Motor neuron (in vitro differentiated cells): ENCODE measurements around the gene EXOC4. TPM values are rescaled to one million over a fixed set of nuclear protein-coding genes. Genes with fewer than 3 reads are reported as not detected.

Source experiments
- ATAC-seq, 8 experiments: fragments of 200-7000 bp; cut with Tn5 transposase; replicated peaks in 6 of 8; 2 replicates each; pipeline ENCODE4 v1.8.0; 2021; ENCODE audit warnings: mild to moderate bottlenecking in 8 of 8, moderate library complexity in 8 of 8
- H3K27ac ChIP-seq, 2 donors: fragments of 250-450 bp; sonication (Bioruptor Pico); 2 replicates each; pipeline ENCODE4 v1.9.0; 2021; ENCODE audit warnings: antibody characterized with exemption in 2 of 2, mild to moderate bottlenecking in 2 of 2, moderate library complexity in 1 of 2
- H3K4me1 ChIP-seq, 2 donors: fragments of 250-450 bp; sonication (Bioruptor Pico); replicated peaks in 1 of 2; 2 replicates each; pipeline ENCODE4 v1.6.1; 2021; ENCODE audit warnings: antibody characterized with exemption in 2 of 2, mild to moderate bottlenecking in 2 of 2, moderate library complexity in 1 of 2
- H3K4me3 ChIP-seq, 5 donors: fragments of 250-450 bp; sonication (Bioruptor Pico); 2 replicates each; pipeline ENCODE4 v1.9.0; 2021; ENCODE audit warnings: antibody characterized with exemption in 5 of 5, mild to moderate bottlenecking in 5 of 5, moderate library complexity in 4 of 5
- WGBS, 10 experiments: fragments of 450-650 bp; shearing (Covaris generic); methylation state at CpG; one replicate each; pipeline ENCODE4 v1.0.0; 2022; 5-methylcytosine and 5-hydroxymethylcytosine counted together
- in situ Hi-C, 9 experiments: fragments of 400-800 bp; cut with MboI; loops; one replicate each; pipeline ENCODE4 v1.15.0; 2021; ENCODE audit warnings: low sequenced_read_pairs in 9 of 9, low pct_unique_long_range_greater_than_20kb in 2 of 9; ENCODE audit not compliant: unreplicated experiment in 9 of 9
- total RNA-seq, 8 experiments: library from RNA; unstranded; fragments of 300-600 nt; gene quantifications; 2 replicates each; pipeline versions ENCODE4 v1.2.3 to v1.2.4, GENCODE V29; 2022

EXOC4 gene
- total RNA-seq, 8 experiments from 2014 or later, result 47.7 to 103 (median 60.2) TPM

DNA sequence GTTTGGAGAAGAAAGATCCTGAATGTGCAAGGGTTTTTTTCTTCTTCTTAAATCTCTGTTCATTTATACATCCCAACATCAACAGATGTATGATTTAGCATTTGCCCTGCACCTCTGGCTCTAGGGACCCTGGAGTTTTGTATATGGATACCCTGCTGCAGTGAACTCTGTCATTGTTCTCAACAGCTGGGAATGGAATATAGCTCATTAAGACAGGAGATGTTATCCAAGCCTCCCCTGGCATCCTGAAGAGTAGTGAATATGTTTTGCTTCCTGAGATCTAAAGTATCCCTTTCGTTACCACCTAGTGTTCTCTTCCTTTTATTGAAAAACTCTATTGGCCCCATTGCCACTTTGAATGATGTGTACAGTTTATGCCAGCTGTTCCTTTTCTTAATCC is 275.9 kb downstream of the EXOC4 start:
- WGBS, 10 experiments, result 60 to 100% (median 100%) methylated on average over 1 of the region's 1 CpG; no CpG with 5 or more reads in 3 of the 10 experiments
- ATAC-seq, result no peak
- in situ Hi-C loops, result no loop called here
- Histone ChIP-seq H3K4me1 (peaks cover under 1 to 20% of the 10 kb centered on the region in 2 donors), H3K4me3 (no peak overlapping the region), H3K27ac (no peak overlapping the region)

DNA sequence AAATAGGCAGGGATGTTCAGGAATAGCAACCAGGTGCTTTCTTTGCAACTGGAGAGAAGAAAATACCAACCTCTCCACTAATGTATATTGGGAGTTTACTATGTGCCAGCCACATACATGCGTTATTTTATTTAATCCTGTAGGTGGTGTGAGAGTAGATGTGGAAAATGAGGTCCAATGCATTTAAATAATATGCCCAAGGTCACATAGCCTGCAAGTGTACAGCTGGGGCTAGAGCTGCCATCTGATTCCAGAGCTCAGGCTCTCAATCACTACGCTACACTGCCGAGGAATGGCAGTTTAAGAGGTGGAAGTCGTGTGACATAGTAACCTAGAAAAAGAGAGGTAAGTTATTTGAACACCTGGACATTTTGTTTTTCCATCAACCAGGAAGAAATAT is 277.0 kb downstream of the EXOC4 start:
- H3K27ac ChIP-seq, result no peak overlapping the region
- no peak overlapping the region for H3K4me3 ChIP-seq
- peaks cover 2 to 27% of the 10 kb centered on the region in 2 donors for H3K4me1 ChIP-seq
- peak in 5 of 8 experiments; percentile 41 to 77 (median 56) for ATAC-seq
- 66 to 100% (median 75%) methylated on average over 2 to 4 of the region's 4 CpGs; no CpG with 5 or more reads in 3 of the 10 experiments for WGBS, 10 experiments
- in situ Hi-C loops, result no loop called here

DNA sequence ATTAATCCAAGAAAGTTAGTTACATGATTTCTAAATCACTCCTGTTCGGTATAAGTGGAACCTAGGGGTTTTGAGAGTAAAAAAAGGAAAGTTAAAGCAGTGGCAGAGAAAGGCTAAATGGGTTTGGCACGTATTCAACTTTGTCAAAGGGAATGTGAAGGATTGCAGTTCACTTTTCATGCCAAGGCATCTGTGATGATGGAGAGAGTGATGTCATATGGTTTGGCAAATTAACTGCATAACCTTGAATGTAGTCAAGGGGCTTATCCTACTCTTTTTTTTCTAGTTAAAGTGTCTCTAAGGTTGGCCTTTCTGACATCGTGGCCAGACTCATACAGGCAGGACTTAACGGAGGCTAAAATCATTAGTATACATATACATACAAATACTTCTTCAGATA is 277.8 kb downstream of the EXOC4 start:
- no peak for ATAC-seq
- Histone ChIP-seq H3K27ac (no peak overlapping the region), H3K4me1 (peaks cover 2 to 27% of the 10 kb centered on the region in 2 donors), H3K4me3 (no peak overlapping the region)
- WGBS, 10 experiments, result 0 to 100% (median 88%) methylated on average over 1 to 4 of the region's 4 CpGs; no CpG with 5 or more reads in 2 of the 10 experiments
- in situ Hi-C loops, result no loop called here

DNA sequence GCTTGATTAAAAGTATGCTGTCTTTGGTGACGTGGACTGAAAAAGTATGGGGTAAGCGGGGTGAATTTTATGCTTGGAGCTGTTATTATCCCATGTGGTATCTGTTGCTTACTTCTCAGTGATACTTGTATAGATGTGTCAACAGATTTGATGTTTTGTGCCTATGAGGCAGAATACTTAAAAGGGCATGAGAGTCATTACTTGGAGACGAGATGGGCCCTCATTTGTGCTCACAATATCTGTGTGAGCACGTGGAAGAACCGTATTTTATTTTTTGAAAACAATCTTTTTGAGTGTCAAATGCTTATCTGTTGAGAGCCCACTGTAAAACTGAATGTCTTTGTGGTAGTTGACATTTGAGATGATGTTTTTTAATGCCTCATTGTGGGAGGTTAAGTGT is 281.9 kb downstream of the EXOC4 start:
- no peak for ATAC-seq
- no peak overlapping the region for H3K27ac ChIP-seq
- 80 to 100% (median 89%) methylated on average over 1 to 5 of the region's 5 CpGs; no CpG with 5 or more reads in 1 of the 10 experiments for WGBS, 10 experiments
- in situ Hi-C loops, result no loop called here
- H3K4me1 ChIP-seq, result peaks cover 2 to 25% of the 10 kb centered on the region in 2 donors
- H3K4me3 ChIP-seq, result no peak overlapping the region

DNA sequence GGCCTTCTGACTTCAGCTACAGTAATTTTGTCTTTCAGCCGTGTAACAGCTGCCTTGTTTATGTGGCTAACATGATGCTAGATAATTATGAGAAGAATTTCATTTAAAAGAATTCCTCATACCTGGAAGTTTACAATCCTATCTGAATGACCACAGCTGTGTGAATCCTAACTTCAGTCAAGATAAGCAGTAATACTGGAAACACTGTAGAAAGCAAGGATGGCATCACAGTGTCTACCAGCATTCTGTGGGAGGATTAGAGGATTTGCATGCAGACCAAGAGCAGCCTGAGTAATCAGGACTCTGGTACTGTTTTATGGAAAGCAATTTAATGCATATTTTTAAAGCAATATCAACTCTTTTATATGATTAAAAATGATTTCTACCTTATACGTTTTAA is 282.4 kb downstream of the EXOC4 start:
- in situ Hi-C loops, result no loop called here
- Histone ChIP-seq H3K4me1 (peaks cover 2 to 25% of the 10 kb centered on the region in 2 donors), H3K4me3 (no peak overlapping the region), H3K27ac (no peak overlapping the region)
- WGBS, 10 experiments, result 50 to 100% (median 82%) methylated on average over 1 to 2 of the region's 2 CpGs; no CpG with 5 or more reads in 1 of the 10 experiments
- ATAC-seq, result peak in 1 of 8 experiments; percentile 43

DNA sequence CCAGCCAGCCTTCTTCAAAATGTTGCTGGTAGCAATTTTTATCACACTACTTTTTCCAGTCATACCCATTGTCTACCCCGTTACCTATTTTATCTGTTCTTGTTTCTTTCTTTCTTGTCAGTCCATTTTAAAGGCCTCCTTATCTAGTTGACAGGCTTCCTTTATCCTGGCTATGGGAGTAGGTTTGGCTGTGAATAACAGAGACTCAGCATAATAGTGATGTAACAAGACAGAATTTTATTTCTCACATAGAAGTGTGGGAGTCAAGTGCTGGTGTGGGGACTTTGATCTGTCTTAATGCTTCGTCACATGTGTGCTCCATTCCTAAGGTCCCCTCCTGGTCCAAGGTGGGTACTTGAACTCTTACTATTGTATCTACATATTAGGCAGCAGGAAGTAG is 283.6 kb downstream of the EXOC4 start:
- in situ Hi-C loops, result no loop called here
- no peak for ATAC-seq
- 86 to 100% (median 100%) methylated on average over 1 to 2 of the region's 2 CpGs; no CpG with 5 or more reads in 1 of the 10 experiments for WGBS, 10 experiments
- Histone ChIP-seq H3K4me3 (no peak overlapping the region), H3K27ac (no peak overlapping the region), H3K4me1 (peaks cover 2 to 32% of the 10 kb centered on the region in 2 donors)

DNA sequence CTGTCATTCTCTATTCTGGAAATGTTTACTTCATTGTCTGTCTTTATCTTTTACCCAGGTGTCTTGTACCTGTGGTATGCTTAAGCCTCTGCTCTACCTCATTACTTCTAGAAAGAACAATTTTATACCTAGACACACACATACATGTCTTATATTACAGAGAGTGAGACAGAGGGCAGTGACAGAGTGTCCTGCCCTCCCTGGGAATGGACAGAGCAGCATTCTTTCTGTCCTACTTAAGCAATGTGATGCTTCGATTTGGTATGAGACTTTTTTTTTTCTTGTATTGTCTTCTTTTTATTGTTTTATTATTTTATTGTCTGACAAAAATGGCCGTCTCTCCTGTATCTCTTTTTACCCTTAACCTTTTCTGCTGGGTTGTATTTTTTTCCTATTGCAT is 286.1 kb downstream of the EXOC4 start:
- Histone ChIP-seq H3K4me3 (no peak overlapping the region), H3K27ac (no peak overlapping the region), H3K4me1 (peaks cover 0 to 25% of the 10 kb centered on the region in 2 donors)
- ATAC-seq, result no peak
- in situ Hi-C loops, result no loop called here
- 60 to 94% (median 76%) methylated on average over 1 to 2 of the region's 2 CpGs; no CpG with 5 or more reads in 1 of the 10 experiments for WGBS, 10 experiments

DNA sequence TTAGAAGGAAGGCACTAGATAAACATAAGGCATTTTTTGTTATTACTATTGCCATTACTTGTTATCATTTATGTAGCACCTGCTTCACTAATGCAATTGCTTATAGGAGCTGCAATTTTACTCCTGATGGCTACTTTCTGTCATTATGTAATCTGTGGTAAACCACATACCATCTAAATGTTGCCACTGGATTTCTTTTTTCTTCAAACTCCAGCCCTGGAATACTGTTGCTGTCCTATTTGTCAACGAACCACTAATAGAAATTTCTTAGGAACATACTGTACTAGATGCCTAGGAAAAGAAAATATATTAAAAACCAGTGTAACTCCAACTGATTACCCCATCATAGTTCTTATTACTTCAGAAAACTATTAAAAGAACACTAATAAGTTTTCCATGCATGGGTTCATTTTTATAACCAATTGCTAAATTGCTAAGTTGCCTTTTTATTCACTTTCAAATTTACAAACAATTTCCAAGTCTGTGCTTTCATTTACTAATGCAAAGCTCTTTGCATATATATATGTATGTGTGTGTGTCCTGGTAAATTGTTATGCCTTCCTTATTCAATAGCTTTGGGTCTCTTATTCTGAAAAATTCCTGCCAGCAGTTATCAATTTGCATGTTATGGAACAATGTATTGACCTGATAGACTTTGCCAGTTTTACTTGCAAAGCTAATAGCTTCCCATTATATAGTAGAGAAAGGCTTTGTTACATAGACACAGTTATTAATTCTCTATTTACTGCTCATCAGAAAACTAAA is 287.4 kb downstream of the EXOC4 start:
- no peak overlapping the region for H3K4me3 ChIP-seq
- in situ Hi-C loops, result no loop called here
- peak in 1 of 8 experiments; percentile 47 for ATAC-seq
- H3K27ac ChIP-seq, result no peak overlapping the region
- WGBS, 10 experiments, result 0 to 75% (median 41%) methylated on average over 1 of the region's 1 CpG; no CpG with 5 or more reads in 2 of the 10 experiments
- H3K4me1 ChIP-seq, result peaks cover 0 to 19% of the 10 kb centered on the region in 2 donors

DNA sequence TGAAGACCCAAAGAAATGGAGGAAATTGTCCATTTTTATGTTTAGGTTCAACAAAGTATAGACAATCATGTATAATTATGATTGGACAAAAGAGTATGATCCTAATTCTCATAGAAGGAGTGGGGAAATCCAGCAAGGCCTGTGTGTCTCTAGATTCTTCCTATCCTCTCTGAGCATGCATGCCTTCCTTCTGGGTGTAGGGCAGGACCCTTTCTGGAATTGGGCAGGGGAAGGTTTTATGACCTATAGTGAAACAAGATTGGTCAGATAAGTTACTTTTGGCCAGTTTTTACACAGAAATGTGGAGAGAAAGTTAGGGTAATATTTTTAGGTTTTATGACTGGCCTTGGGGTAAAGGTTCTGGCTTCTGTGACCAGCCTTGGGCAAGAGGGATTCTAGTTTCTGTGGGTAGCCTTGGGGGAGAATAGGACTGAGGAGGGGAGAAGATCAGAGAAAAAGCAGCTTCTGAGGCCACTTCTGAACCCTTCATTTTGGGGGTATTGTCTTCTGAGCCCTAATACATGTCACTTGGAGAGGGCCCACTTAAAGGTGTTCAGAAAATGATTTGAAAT is 289.4 kb downstream of the EXOC4 start:
- ATAC-seq, result no peak
- Histone ChIP-seq H3K4me3 (no peak overlapping the region), H3K4me1 (peaks cover 0 to 19% of the 10 kb centered on the region in 2 donors), H3K27ac (no peak overlapping the region)
- in situ Hi-C loops, result no loop called here

DNA sequence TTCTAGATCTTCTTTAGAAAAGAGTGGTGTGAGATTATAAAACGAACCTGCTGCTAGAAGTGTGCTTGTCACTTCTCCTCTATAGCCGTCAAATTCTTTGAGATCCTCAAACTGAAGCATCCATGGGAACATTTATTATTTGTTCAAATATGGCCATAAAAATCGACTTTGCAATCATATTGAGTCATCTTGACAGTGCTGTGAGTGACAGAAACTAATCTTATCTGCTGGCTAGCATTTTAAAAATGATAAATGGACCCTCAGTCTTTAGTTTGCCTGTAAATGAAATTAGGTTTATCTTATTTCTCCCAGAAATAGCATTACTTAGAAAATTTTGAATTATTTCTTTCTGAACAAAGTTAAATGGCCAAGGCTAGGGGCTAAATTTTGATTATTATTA is 290.8 kb downstream of the EXOC4 start:
- in situ Hi-C loops, result no loop called here
- Histone ChIP-seq H3K4me3 (no peak overlapping the region), H3K27ac (no peak overlapping the region), H3K4me1 (peaks cover 0 to 19% of the 10 kb centered on the region in 2 donors)
- WGBS, 10 experiments, result 53 to 100% (median 72%) methylated on average over 1 to 3 of the region's 3 CpGs
- ATAC-seq, result no peak

DNA sequence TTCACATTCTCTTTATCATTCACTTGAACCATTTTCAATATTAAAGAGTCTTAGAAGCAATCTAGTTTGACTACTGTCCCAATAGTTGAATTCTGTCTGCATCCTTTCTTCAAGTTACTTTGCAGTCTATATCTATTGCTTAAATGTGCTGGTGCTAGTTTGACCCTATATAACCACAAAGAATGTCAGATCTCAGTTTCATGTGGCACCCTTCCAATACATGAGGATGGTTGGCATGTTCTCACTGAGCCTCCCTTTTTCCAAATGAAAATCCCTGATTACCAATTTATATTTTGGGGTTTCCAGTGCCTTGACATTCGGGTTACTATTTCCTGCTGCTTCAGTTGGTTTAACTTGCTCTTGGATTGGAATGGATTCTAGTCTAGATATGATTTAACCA is 292.7 kb downstream of the EXOC4 start:
- Histone ChIP-seq H3K27ac (no peak overlapping the region), H3K4me1 (peaks cover 0 to 11% of the 10 kb centered on the region in 2 donors), H3K4me3 (no peak overlapping the region)
- no peak for ATAC-seq
- 20 to 100% (median 88%) methylated on average over 1 of the region's 1 CpG; no CpG with 5 or more reads in 2 of the 10 experiments for WGBS, 10 experiments
- in situ Hi-C loops, result no loop called here

DNA sequence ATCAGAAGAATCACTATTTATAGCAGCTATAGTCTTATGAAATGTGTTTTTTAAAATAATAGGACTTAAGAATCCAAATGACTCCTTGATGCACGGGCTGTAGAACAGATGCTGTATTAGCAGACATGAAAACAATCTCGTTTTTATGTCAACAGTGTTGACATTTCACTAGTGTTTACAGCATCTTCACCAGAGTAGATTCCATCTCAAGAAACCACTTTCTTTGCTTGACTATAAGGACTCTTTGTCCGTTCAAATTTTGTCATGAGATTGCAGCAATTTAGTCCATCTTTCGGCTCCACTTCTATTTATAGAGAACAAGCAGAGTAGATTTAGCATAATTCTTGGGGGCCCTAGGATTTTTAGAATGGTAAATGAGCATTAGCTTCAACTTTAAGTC is 295.1 kb downstream of the EXOC4 start:
- in situ Hi-C loops, result no loop called here
- no peak for ATAC-seq

DNA sequence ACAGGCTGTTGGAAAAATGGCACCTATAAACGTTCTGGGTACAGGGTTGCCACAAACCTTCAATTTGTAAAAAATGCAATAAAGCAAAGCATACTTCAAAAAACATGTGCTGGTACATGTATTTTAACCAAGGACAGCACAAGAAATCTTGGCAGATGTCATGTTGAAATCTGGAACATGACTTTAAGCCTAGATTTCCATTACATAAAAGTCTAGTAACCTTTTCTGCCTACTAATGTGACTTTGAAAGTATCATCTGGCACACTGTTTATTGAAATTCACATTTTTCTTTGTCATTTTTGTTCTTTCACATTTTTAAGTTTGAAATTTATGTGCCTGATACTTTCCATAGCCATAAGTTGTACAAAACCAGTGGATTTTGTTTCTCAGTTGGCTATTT is 296.8 kb downstream of the EXOC4 start:
- WGBS, 10 experiments, result 0 to 100% (median 46%) methylated on average over 1 of the region's 1 CpG; no CpG with 5 or more reads in 4 of the 10 experiments
- Histone ChIP-seq H3K4me1 (peaks cover 0 to 12% of the 10 kb centered on the region in 2 donors), H3K27ac (no peak overlapping the region), H3K4me3 (no peak overlapping the region)
- ATAC-seq, result no peak
- in situ Hi-C loops, result no loop called here

More for the DNA sequence above, 295.1 kb downstream of the EXOC4 start:
- no peak overlapping the region for H3K27ac ChIP-seq
- WGBS, 10 experiments, result 57 to 100% (median 88%) methylated on average over 1 to 4 of the region's 4 CpGs
- no peak overlapping the region for H3K4me3 ChIP-seq
- H3K4me1 ChIP-seq, result peaks cover 0 to 18% of the 10 kb centered on the region in 2 donors
